SU-DHL-6 (cell line): ENCODE results near the gene P2RY6.

Experiments
- H2AFZ ChIP-seq: fragments of 200-600 bp; sonication (generic); 2 replicates; pipeline ENCODE4 v1.6.1; 2014; ENCODE audit warnings: low read depth, mild to moderate bottlenecking, moderate library complexity, mixed read lengths, antibody characterized with exemption, low read length; ENCODE audit not compliant: severe bottlenecking
- H3F3A ChIP-seq: fragments of 200-600 bp; shearing (Covaris generic); 2 replicates; pipeline ENCODE4 v1.6.0; 2016; ENCODE audit warnings: antibody characterized with exemption, mild to moderate bottlenecking; ENCODE audit not compliant: insufficient read depth
- H3K27ac ChIP-seq: fragments of 200-600 bp; sonication (generic); 2 replicates; pipeline ENCODE4 v1.5.1; 2016; ENCODE audit warnings: low read depth, mild to moderate bottlenecking, low read length, moderate library complexity, mixed read lengths
- H3K27me3 ChIP-seq: fragments of 200-600 bp; sonication (generic), shearing (Covaris generic); 2 replicates; pipeline ENCODE4 v1.6.0; 2014; ENCODE audit warnings: mild to moderate bottlenecking, low read length
- H3K36me3 ChIP-seq: fragments of 200-600 bp; sonication (generic); 2 replicates; pipeline ENCODE4 v1.6.1; 2014; ENCODE audit warnings: mild to moderate bottlenecking, low read length, mixed read lengths
- H3K4me2 ChIP-seq: fragments of 300-600, 200-600 bp; shearing (Covaris generic), sonication (generic); 2 replicates; pipeline ENCODE4 v1.6.0; 2014; ENCODE audit warnings: low read length, low read depth, mild to moderate bottlenecking; ENCODE audit not compliant: poor library complexity, severe bottlenecking
- H3K4me3 ChIP-seq: fragments of 200-600 bp; sonication (generic); 2 replicates; pipeline ENCODE4 v1.5.1; 2014; ENCODE audit warnings: antibody characterized with exemption, low read length, mild to moderate bottlenecking, mixed read lengths; ENCODE audit not compliant: insufficient read depth, poor library complexity, severe bottlenecking
- H3K79me2 ChIP-seq: fragments of 200-600 bp; sonication (generic); 2 replicates; pipeline ENCODE4 v1.6.1; 2014; ENCODE audit warnings: mild to moderate bottlenecking, low read length, moderate library complexity; ENCODE audit not compliant: insufficient read depth
- H3K9ac ChIP-seq: fragments of 200-600 bp; sonication (generic); 2 replicates; pipeline ENCODE4 v1.7.0; 2014; ENCODE audit warnings: mild to moderate bottlenecking, low read length
- H3K9me2 ChIP-seq: fragments of 200-600 bp; sonication (generic); replicated peaks from 2 replicates; pipeline ENCODE4 v1.6.1; 2014; ENCODE audit warnings: low read length; ENCODE audit not compliant: insufficient read depth
- H3K9me3 ChIP-seq: fragments of 200-600 bp; sonication (generic); 2 replicates; pipeline ENCODE4 v1.6.1; 2014; ENCODE audit warnings: low read length, mixed read lengths; ENCODE audit not compliant: insufficient read depth
- H4K20me1 ChIP-seq: fragments of 200-600 bp; sonication (generic); 2 replicates; pipeline ENCODE4 v1.6.1; 2014; ENCODE audit warnings: low read depth, mild to moderate bottlenecking, antibody characterized with exemption, low read length, moderate library complexity, mixed read lengths
- EZH2phosphoT487 ChIP-seq: fragments of 200-600 bp; sonication (generic), shearing (Covaris generic); conservative IDR thresholded peaks from 2 replicates; pipeline ENCODE4 v1.6.1; 2018; ENCODE audit warnings: mild to moderate bottlenecking, antibody characterized with exemption, low read length, moderate library complexity, mixed read lengths
- TF ChIP-seq, protein P1 (sequence below): fragments of 200-600 bp; sonication (generic); IDR thresholded peaks from one replicate; pipeline ENCODE4 v1.5.1; 2017; ENCODE audit warnings: antibody characterized with exemption, mild to moderate bottlenecking, low read length, moderate library complexity; ENCODE audit not compliant: insufficient read depth, poor library complexity, severe bottlenecking

P2RY6 gene

DNA sequence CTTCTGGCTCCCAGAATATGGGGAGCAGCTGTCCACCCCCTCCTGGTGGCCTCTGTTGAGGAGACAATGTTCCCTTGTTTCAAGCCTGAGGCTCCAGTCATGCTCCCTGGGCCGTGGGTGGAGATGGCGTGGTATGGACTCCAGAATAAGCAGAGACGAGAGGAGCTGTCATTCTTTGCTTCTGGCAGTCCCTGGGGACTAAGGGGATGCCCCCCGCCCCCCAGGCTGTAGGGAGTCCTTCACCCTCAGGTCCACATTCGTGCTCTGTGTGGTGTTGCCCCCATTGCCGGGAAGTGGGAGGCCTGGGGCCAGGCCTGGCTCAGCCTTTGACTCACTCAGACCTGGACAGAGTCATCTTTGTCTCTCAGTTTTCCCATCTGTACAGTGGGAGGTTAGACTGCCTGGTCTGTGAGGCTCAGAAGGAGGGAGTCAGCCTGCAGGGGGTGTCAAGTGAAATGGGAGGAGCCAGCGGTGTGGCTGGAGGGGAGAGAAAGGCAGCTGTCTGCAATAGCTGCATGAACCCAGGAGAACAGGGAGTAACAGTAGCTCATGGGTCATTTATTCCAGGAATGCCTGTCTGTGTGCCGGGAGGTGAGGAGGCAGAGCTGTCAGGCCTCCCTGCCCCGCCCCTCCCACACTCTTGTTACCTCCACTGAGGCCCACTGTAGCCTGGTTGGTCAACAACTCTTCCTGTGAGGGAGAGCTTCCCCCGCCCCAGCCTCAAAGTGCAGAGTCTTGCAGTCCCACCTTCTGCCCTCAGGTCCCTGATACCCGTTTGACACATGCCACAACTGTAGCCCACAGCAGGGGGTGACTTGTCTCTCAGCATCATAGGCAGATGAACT lies 42.2 kb downstream of the P2RY6 start:
- Histone ChIP-seq H3K4me3 (no peak overlapping the region), H3K27ac (no peak overlapping the region), H2AFZ (no peak overlapping the region), H3K36me3 (no peaks in the 10 kb centered on the region), H3K27me3 (no peaks in the 10 kb centered on the region), H3K9ac (no peak overlapping the region), H3K79me2 (no peaks in the 10 kb centered on the region), H3K4me2 (no peak overlapping the region), H3K9me3 (no peaks in the 10 kb centered on the region), H3F3A (no peaks in the 10 kb centered on the region), H4K20me1 (no peaks in the 10 kb centered on the region), H3K9me2 (no peaks in the 10 kb centered on the region)
- TF ChIP-seq EZH2phosphoT487: no peak
- TF ChIP-seq, protein P1, sequence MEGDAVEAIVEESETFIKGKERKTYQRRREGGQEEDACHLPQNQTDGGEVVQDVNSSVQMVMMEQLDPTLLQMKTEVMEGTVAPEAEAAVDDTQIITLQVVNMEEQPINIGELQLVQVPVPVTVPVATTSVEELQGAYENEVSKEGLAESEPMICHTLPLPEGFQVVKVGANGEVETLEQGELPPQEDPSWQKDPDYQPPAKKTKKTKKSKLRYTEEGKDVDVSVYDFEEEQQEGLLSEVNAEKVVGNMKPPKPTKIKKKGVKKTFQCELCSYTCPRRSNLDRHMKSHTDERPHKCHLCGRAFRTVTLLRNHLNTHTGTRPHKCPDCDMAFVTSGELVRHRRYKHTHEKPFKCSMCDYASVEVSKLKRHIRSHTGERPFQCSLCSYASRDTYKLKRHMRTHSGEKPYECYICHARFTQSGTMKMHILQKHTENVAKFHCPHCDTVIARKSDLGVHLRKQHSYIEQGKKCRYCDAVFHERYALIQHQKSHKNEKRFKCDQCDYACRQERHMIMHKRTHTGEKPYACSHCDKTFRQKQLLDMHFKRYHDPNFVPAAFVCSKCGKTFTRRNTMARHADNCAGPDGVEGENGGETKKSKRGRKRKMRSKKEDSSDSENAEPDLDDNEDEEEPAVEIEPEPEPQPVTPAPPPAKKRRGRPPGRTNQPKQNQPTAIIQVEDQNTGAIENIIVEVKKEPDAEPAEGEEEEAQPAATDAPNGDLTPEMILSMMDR: no peak

DNA sequence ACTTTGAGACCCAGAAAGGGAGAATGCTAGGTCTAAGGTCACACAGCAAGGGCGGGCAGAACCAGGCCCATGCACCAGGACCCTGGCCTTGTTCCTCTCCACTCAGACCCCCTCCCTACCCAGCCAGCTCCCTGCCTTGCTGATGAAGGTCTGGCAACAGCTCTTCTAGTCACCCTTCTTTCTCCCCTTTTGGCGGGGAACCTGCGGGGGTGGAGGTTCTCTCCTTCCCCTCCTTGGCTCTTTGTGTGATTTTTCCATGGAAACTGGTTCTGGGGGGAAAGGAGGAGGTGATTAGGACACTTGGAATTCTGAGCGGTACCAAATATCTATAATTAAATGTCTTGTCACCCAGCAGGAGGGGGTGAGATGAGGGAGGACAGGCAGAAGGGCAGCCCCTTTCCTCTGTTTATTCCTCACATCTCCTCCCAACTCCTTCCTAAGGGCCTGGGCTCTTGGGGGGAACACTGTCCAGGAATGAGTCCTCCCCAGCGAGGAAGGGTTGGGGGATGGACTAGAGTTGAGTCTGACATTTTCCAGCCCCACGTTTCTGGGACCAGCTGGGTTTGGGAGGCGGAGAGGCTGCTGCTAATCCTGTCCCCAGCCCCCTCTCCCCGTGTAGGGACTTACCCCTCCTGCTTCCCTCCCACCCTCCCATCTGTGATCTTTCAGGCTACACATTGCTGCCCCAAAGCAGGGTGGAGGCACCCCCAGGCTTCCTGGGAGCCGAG lies 43.3 kb downstream of the P2RY6 start:
- TF ChIP-seq EZH2phosphoT487: no peak
- TF ChIP-seq, protein P1: no peak
- H2AFZ ChIP-seq: no peak overlapping the region
- H3K9me3 ChIP-seq: no peaks in the 10 kb centered on the region
- no peaks in the 10 kb centered on the region for H3K79me2 ChIP-seq
- no peak overlapping the region for H3K4me3 ChIP-seq
- no peaks in the 10 kb centered on the region for H3F3A ChIP-seq
- no peaks in the 10 kb centered on the region for H3K9me2 ChIP-seq
- no peak overlapping the region for H3K9ac ChIP-seq
- no peak overlapping the region for H3K27ac ChIP-seq
- no peak overlapping the region for H3K4me2 ChIP-seq
- no peaks in the 10 kb centered on the region for H3K36me3 ChIP-seq
- no peaks in the 10 kb centered on the region for H4K20me1 ChIP-seq
- no peaks in the 10 kb centered on the region for H3K27me3 ChIP-seq

- Histone ChIP-seq H3K27me3 (no peaks in the 10 kb centered on the region), H4K20me1 (no peaks in the 10 kb centered on the region), H3K4me3 (no peak overlapping the region), H3K36me3 (no peaks in the 10 kb centered on the region), H3K9me2 (no peaks in the 10 kb centered on the region), H3F3A (no peaks in the 10 kb centered on the region), H3K9me3 (no peaks in the 10 kb centered on the region), H3K27ac (no peak overlapping the region), H2AFZ (no peak overlapping the region), H3K4me2 (no peak overlapping the region), H3K79me2 (no peaks in the 10 kb centered on the region), H3K9ac (no peak overlapping the region)
- TF ChIP-seq, protein P1: no peak
- no peak for TF ChIP-seq EZH2phosphoT487
These were observed 44.3 kb downstream of the P2RY6 start for GRCh38 chr11:73316422-73316821.
